ENCODE measurements around the gene RBBP4. TPM values are rescaled to one million over a fixed set of nuclear protein-coding genes. Genes with fewer than 3 reads are reported as not detected.

Gene RBBP4
- total and polyA plus RNA-seq, 2 of the 13 experiments (the other 11 are each of a cell fraction or from before 2014, with no cell fraction given): 64.4 to 166 TPM

DNA sequence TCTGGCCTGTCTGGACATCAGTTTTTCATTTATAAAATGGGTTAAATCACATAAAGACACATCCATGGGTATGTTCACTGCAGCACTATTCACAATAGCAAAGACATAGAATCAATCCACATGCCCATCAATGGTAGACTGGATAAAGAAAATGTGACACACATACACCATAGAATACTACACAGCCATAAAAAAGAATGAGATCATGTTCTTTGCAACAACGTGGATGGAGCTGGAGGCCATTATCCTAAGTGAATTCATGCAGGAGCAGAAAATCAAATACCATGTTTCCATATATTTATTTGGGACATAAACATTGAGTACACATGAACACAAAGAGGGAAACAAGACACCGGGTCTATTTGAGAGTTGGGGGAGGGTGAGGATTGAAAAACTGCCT, 28.8 kb upstream of the RBBP4 start:
- peaks cover 0 to 10% of the 10 kb centered on the region in 2 experiments; a peak in 3 of 5 replicates for H3K36me3 ChIP-seq (replicated peaks in 1 of 2; ENCODE audit: control insufficient read depth in 1 of 2, insufficient read depth in 2 of 2, low read length in 2 of 2)
- in situ Hi-C loops (cut with HindIII; ENCODE audit: extremely low pct_ligation_motif_present, low pct_unique_long_range_greater_than_20kb): no loop called here
- FAIRE-seq: no peak
- TF ChIP-seq DNMT1 (CRISPR knock-in tag; IDR thresholded peaks at IDR 0.05) (no peak), KDM2A (CRISPR knock-in tag; IDR thresholded peaks at IDR 0.05; ENCODE audit: borderline replicate concordance, low read depth) (no peak), ZNF660 (CRISPR knock-in tag; IDR thresholded peaks at IDR 0.05; ENCODE audit: borderline replicate concordance, low read depth) (no peak), ZNF230 (CRISPR knock-in tag; IDR thresholded peaks at IDR 0.05) (no peak), EZH2 (conservative IDR thresholded peaks at IDR 0.05; ENCODE audit: low read depth, low read length) (no peak), TOE1 (CRISPR knock-in tag; IDR thresholded peaks at IDR 0.05) (no peak), ZFAT (CRISPR knock-in tag; conservative IDR thresholded peaks at IDR 0.05) (no peak), BCL6 (CRISPR knock-in tag; IDR thresholded peaks at IDR 0.05) (no peak), HOXA5 (CRISPR knock-in tag; IDR thresholded peaks at IDR 0.05) (no peak), TARDBP (CRISPR knock-in tag; IDR thresholded peaks at IDR 0.05) (no peak), IKZF4 (CRISPR knock-in tag; IDR thresholded peaks at IDR 0.05; ENCODE audit: borderline replicate concordance, low read depth, not compliant biosample characterization) (no peak)
- TF ChIP-seq, protein P1, sequence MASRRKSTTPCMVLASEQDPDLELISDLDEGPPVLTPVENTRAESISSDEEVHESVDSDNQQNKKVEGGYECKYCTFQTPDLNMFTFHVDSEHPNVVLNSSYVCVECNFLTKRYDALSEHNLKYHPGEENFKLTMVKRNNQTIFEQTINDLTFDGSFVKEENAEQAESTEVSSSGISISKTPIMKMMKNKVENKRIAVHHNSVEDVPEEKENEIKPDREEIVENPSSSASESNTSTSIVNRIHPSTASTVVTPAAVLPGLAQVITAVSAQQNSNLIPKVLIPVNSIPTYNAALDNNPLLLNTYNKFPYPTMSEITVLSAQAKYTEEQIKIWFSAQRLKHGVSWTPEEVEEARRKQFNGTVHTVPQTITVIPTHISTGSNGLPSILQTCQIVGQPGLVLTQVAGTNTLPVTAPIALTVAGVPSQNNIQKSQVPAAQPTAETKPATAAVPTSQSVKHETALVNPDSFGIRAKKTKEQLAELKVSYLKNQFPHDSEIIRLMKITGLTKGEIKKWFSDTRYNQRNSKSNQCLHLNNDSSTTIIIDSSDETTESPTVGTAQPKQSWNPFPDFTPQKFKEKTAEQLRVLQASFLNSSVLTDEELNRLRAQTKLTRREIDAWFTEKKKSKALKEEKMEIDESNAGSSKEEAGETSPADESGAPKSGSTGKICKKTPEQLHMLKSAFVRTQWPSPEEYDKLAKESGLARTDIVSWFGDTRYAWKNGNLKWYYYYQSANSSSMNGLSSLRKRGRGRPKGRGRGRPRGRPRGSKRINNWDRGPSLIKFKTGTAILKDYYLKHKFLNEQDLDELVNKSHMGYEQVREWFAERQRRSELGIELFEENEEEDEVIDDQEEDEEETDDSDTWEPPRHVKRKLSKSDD (CRISPR knock-in tag; IDR thresholded peaks at IDR 0.05; ENCODE audit: low read depth): no peak
- TF ChIP-seq, protein P2, sequence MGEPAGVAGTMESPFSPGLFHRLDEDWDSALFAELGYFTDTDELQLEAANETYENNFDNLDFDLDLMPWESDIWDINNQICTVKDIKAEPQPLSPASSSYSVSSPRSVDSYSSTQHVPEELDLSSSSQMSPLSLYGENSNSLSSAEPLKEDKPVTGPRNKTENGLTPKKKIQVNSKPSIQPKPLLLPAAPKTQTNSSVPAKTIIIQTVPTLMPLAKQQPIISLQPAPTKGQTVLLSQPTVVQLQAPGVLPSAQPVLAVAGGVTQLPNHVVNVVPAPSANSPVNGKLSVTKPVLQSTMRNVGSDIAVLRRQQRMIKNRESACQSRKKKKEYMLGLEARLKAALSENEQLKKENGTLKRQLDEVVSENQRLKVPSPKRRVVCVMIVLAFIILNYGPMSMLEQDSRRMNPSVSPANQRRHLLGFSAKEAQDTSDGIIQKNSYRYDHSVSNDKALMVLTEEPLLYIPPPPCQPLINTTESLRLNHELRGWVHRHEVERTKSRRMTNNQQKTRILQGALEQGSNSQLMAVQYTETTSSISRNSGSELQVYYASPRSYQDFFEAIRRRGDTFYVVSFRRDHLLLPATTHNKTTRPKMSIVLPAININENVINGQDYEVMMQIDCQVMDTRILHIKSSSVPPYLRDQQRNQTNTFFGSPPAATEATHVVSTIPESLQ (CRISPR knock-in tag; conservative IDR thresholded peaks at IDR 0.05): no peak

More for the DNA sequence above, 28.8 kb upstream of the RBBP4 start:
- DNase-seq (ENCODE audit: low spot score) (no peak), ATAC-seq (no peak)
- no peaks in the 10 kb centered on the region for H4K20me1 ChIP-seq (ENCODE audit: insufficient read depth, low read length)
- intact Hi-C loops (cut with micrococcal nuclease; ENCODE audit: unreplicated experiment): loop anchor here (5.0 kb wide), 1 partner anchor 100 kb away; no protein-coding TSS in a partner anchor
- no peaks in the 10 kb centered on the region for H3K9me3 ChIP-seq (ENCODE audit: low read length)
- no peak overlapping the region for H3K4me3 ChIP-seq (replicated peaks in 1 of 3; ENCODE audit: insufficient read depth in 1 of 3, low read depth in 2 of 3, low read length in 3 of 3)
- WGBS (ENCODE audit: low lambda C conversion rate): 84% methylated on average over 2 of the region's 2 CpGs
- H3K9ac ChIP-seq (ENCODE audit: insufficient read depth, low read depth, low read length): no peak overlapping the region
- no peaks in the 10 kb centered on the region; a peak in 1 of 5 replicates for H3K27me3 ChIP-seq (ENCODE audit: control insufficient read depth in 1 of 2, insufficient read depth in 2 of 2, low read length in 2 of 2)
- CTCF ChIA-PET (ENCODE audit: low intra/inter-chr PET ratio, low total read pairs): no interaction called here
- no peaks in the 10 kb centered on the region for H3K4me1 ChIP-seq (ENCODE audit: insufficient read depth, low read length)
- H3K27ac ChIP-seq (ENCODE audit: extremely low read length, insufficient read depth, low read length): no peak overlapping the region
- H3K79me2 ChIP-seq (ENCODE audit: insufficient read depth, low read length): no peaks in the 10 kb centered on the region
- POLR2A ChIA-PET: interaction anchor here (1.1 kb wide), 1 partner anchor 10 kb away, joined by 3 read pairs; no protein-coding TSS in a partner anchor
- H2AFZ ChIP-seq (ENCODE audit: low read length): no peak overlapping the region
- H3K4me2 ChIP-seq (ENCODE audit: low read depth, low read length): no peak overlapping the region
- BruUV-seq (replicated peaks): no TSS peak
